NCI-H187 (cell line): ENCODE results near the gene CEP63.
A peak's percentile ranks its signal among the peaks of the same experiment; 100 is the strongest.

Experiments
- DNase-seq, 2 experiments: peaks; one replicate each; lab custom pipeline; 2025; lab: John Stamatoyannopoulos, UW

CEP63 gene

GRCh38 chr3:134485718-134486576 lies at the start of gene CEP63, which contains the start of gene ANAPC13:
CEP63 (plus strand) TSS chr3:134486057; CDS start chr3:134495321, 9,264 bp downstream.
ANAPC13 (minus strand) TSS chr3:134485985; CDS start chr3:134482904, 3,081 bp downstream.
- peak; percentile 94 to 98 for DNase-seq

DNA sequence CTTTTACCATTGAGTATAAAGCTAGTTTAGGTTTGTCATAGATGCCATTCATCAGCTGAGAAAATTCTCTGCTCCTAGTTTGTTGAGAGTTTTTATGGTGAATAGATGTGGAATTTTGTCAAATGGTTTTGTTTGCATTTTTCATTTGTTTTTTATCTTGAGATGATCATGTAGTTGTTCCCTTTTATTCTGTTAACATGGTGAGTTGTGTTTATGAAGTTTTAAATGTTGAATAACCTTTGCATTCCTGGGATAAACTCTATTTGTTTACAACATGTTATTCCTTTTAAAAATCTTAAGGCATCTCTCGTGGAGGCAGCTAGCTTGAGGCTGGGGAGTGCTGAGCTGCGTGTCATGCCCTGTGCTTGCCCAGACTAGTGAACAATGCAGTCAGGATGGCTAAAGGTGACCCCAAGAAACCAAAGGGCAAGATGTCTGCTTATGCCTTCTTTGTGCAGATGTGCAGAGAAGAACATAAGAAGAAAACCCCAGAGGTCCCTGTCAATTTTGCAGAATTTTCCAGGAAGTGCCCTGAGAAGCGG lies 48.6 kb upstream of the CEP63 start:
- DNase-seq = no peak

DNA sequence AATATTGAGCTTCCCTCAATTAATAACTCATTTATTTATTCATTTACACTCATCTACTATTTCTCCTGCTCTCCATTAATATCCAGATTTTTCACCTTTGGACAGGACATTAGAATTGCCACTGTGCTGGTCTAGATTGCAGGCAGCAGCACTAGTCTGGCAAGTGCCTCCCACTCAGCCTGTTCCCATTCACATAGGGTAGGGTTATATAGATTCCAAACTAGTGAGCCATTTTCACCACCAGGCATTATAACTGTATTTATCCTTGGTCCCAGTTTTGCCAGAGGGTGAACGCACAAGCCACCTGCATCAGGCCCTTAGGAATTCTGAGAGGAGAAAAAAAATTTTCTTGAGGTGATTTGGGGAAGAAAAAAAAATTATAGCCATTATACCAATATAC lies 44.5 kb upstream of the CEP63 start:
- DNase-seq = no peak

DNA sequence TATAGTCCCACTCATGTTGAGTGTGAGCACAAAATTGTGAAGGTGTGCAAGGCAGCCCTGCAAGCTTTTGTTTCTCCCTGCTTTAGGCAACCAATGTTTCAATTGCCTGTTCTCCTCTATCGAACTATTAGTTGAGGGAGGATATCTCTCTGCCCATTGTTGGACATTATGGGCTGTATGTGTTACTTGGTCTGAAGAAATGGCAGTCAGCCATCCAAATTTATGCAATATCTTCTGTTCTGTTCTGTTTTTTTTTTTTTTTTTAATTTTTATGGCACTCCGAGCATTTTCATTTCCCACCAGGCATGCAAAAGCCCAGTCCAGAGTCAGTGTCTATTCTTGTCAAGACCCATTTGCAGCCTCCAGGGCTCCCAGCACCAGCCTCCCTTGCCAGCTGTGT lies 44.0 kb upstream of the CEP63 start:
- DNase-seq = no peak

DNA sequence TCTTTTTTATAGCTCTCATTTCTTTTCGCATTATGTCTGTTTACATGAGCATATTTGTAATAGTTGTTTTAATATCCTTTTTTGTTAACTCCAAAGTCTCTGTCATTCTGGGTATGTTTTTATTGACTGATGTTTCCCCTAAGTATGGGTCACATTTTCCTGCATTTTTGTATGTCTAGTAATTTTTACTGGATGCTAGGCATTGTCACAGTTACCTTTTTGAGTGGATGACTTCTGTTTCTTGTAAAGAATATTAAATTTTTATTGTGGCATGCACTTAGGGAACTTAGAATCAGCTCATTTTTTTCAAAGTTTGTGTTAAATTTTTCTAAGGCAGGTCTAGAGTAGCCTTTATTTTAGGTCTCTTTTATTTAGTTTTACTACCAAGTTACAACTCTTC lies 40.8 kb upstream of the CEP63 start:
- no peak for DNase-seq

GRCh38 chr3:134445636-134446035 lies 40.2 kb upstream of the CEP63 start:
- no peak for DNase-seq

- DNase-seq = no peak
These were observed 39.1 kb upstream of the CEP63 start for GRCh38 chr3:134446800-134447199.

- DNase-seq = no peak
These were observed 38.5 kb upstream of the CEP63 start for GRCh38 chr3:134447351-134447750.

- no peak for DNase-seq
These were observed 37.2 kb upstream of the CEP63 start for GRCh38 chr3:134448664-134449063.

DNA sequence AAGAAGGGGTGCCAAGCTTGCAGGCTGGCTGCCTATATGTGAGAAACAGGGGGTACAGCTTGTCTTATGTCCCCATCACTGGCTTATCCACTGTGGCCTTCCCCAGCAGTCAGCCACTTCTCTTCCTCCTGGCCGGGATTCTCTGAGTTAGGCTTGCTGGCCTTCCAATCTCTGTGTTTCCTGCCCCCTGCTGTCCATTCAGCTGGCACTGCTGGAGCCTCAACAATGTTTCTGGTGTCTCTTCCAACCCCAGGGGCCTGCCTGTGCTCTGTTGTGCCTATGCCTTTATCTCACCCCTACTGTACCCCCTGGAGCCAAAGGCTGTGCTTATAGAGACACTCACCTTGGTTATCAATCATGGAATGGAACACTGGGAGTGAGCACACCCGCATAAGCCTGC lies 36.6 kb upstream of the CEP63 start:
- peak; percentile 2 to 8 for DNase-seq

GRCh38 chr3:134449951-134450350 lies 35.9 kb upstream of the CEP63 start:
- no peak for DNase-seq

GRCh38 chr3:134453631-134454030 lies 32.2 kb upstream of the CEP63 start:
- no peak for DNase-seq

GRCh38 chr3:134457376-134458074 lies 28.3 kb upstream of the CEP63 start:
- no peak for DNase-seq

DNA sequence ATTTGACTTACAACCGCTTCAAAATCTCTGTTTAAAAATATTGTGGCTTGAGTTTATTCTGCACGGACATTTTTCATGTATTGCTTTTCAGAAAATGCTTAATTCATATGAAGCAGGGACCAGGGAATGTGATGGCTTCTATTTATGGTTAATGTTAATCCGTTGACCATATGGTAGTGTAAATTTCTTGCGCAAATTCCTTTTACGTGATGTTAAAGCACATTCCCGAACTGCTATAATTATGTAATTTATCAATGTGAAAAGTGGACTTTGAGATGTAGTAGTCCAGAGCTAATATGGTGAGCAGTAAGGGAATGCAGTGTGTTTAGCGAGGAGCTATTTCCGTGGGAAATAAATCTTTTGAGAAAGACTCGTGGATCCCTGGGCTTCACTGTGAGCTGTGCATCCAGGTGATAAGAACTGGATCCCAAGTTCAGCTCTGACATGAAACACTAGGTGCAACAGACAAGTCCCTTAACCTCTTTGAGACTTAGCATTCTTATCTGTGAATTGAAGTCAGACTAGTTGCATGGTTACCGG lies 27.4 kb upstream of the CEP63 start:
- DNase-seq = no peak

- DNase-seq = no peak
These were observed 26.3 kb upstream of the CEP63 start for GRCh38 chr3:134459562-134459961.

- DNase-seq = no peak
These were observed 24.9 kb upstream of the CEP63 start for GRCh38 chr3:134460965-134461364.

DNA sequence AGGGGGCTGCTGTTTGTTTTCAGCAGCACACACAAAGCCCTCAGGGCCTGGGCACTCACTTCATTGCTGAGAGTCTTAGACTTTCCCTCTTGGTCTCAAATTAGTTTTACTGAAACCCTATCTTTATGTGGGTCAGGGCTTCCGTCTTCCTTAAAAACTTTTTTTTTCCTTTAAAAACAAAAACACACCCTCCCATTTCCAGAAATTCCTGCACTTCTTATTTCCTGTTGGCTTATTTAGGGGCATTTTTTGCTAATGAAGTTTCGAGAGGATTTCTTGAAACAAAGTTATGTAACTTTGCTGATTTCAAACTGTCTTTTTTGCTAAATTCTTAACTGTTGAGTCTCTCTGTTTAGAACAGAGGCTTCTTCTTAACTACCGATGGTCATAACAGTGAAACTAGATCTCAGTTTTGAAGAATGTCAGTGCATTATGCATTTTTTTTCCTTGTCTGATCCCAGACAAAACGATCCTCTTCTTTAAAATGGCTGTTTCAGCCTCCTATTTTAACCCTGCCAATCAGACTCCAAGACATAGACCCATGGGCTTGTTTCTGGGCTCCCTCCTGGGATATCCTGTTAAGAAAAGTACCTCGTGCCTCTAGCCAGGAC lies 23.4 kb upstream of the CEP63 start:
- no peak for DNase-seq

DNA sequence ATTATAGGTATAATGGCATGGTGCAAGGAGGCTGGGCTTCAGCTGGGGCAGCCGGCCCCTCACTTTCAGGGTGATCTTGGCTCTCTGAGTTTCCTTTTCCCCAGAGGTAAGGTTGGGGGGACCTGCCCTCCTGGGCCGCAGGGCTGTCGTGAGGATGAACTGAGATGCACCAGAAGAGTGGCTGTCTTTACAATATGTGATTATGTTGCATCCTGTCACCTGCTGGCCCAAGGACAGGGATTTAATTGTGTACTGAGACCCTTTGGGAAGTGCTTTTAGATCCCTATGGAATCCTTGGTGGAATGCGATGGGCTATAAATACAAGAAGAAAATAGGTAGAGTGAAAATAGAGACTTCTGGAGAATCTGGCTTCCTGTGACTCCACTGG lies 22.2 kb upstream of the CEP63 start:
- DNase-seq = no peak

DNA sequence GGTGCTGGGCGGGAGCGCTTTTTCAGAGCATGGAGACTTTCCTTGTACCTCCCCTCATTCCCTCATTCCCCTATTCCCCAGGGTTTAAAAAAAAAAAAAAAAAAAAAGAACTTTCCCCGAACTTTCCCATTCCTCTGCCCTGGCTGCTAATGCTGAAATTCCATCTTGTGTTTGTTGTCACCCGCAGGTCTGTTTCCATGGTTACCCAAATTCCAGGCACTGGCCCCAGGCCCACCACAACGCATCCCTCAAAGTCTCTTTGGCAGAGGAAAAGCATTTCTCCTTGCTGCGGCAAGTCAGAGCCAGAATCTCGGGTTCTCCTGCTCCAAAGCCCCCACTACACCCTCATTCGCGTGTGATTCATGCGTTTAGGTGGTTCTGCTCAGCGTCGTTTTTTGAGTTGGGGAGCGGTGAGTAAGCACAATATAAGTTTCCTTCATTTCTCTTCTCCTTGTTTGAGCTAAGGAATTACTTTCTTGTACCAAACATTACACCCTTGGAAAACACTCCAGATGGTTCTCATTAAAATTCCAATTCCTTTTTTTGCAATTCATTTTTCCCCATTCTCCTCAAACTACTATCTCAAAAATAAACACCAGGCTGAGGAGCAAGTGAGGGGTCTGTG lies 21.7 kb upstream of the CEP63 start:
- no peak for DNase-seq

DNA sequence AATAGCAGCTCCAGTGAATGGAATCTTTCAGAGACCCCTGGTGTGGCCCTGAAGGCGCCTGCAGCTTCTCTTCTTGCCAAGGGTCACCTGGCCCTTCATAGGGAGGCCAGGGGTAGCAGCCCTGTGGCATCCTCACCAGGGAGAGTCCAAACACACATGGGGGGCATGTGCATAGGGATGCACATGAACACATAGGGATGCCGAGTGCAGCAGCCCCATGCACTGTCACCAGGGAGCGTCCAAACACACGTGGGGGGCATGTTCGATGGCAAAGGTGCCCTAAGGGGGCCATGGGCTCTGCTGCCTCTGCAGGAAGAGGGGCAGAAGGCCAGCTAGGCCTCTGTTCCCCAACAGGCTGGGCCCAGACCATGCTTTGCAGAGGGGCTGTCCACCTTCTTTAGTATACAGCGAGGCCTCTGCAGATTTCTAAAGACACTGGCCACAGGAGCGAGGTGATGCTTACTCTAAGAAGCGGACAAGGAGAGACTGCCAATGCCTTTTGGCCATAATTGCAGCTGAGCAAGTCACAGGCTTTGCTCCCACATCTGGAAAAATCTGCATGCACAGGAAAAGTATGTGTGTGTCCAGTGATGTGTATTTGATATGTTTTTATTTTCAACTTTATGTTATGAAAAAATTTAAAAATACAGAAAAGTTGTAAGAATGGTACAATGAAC lies 21.0 kb upstream of the CEP63 start:
- DNase-seq = no peak

GRCh38 chr3:134466331-134466730 lies 19.5 kb upstream of the CEP63 start:
- no peak for DNase-seq
